HG02970 (cell line): ENCODE data around the gene PDE10A.
"Not testable (repeated sequence)": the region's sequence is repeated elsewhere in the genome, so short reads cannot be mapped to it uniquely, and the experiment has no call there.

Experiments
- ATAC-seq: cut with Tn5 transposase; IDR thresholded peaks from one replicate; pipeline ENCODE4 v1.9.1; 2021; ENCODE audit warnings: mild to moderate bottlenecking, moderate library complexity, moderate number of reproducible peaks; ENCODE audit not compliant: unreplicated experiment, low FRiP score

PDE10A gene

GRCh38 chr6:165497472-165497871 lies 165.6 kb downstream of the PDE10A start:
- no peak for ATAC-seq

DNA sequence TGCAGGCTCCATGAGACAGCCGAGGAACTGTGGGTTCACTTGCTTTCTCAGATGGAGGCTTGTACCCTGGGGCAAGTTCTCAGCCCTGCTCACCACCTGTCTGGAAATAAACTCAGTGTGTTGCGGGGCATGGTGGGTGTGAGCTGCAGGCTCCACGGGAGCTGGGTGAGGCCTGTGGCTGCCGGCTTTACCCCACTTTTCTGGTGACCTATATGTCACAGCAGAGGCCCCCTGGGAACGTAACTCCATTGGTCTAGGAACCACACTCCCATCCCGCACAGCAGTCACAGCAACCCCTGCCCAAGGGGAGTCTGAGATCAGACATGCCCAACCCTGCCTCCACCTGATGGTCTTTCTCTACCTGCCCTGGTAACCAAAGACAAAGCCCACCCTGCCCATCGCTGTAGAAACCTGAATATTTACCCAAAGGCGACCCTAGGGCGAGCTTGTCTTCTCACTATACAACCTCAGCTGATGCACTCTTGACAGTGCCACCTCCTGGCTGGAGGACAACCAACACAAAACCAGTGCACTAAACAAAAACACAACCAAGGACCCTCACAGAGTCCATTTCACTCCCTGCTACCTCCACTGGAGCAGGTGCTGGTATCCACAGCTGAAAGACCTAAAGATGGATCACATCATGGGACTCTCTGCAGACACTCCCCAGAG lies 174.3 kb downstream of the PDE10A start:
- ATAC-seq: no peak

- no peak for ATAC-seq
Measured at GRCh38 chr6:165487950-165488349, 175.1 kb downstream of the PDE10A start.

DNA sequence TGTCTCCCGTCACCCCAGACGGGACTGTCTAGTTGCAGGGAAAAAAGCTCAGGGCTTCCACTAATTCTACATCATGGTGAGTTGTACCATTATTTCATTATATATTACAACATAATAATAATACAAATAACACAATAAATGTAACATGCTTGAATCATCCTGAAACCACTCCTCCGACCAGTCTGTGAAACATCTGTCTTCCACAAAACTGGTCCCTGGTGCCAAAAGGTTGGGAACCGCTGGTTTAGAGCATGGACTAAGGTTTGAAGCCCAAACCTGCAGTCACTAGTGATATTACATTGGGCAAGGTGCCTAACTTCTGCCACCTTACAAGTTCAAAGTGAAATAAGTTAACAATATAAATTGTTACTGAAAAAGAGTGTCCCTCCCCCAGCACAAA lies 175.7 kb downstream of the PDE10A start:
- ATAC-seq: no peak

DNA sequence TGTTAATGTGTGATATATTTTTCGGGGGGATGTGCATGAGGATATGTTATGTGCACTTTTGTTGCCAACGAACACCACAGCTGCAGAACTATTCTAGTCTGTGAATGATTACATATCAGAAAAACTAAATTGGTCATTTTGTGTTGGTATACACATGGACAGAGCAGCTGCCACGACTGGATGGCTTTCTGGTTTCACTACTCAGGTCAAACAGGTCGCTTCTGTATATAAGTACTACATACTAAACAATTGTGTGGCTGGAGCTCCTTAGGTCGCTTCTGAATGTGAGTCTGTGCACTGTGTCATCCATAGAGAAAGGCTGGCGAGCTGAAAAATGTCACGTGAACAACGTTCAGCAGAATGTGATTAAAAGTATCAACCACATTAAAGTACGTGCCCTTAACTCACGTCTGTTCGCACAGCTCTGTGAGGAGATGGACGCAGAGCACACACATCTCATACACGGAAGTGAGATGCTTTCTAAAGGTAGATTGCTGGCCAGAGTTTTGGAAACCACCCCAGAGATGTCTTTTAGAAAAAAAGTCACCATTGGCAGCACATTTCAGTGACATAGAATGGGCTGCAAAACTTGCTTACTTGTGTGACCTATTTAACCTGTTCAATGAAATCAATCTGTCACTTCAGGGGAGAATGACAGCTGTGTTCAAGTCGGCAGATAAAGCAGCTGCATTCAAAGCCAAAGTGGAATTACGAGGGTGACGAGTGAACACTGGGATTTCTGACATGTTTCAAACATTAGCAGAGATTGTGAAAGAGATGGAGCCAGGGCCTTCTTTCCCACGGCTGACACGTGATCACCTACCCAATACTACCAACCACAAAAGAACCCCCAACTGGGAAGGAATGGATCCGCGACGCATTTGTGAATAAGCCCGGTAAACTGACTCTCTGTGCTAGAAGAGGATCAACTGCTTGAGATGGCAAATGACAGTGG lies 176.6 kb downstream of the PDE10A start:
- no peak for ATAC-seq

DNA sequence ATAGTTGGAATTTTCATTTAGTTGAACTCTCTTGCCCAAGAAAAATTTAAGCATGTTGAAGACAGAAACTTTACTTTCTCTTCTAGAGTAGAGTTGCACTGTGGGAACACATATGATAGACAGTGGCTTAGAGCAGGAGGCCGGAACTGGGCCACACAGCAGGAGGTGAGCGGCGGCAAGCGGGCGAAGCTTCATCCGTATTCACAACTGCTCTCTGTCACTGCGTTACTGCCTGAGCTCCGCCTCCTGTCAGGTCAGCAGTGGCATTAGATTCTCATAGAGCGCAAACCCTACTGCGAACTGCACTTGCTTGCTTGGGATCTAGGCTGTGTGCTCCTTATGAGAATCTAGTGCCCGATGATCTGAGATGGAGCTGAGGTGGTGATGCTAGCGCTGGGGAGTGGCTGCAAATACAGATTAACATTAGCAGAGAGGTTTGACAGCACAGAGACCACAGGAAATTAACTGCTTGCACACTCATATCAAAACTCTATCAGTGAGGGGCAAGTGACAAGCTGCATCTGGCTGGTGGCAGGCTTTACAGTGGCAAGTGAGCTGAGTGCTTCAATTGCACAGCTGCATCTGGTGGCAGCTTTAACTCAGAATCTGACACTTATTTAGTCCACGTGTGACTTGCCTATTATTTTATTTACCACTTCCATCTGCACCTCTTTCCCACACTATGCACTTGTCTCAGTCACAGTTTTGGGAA lies 178.7 kb downstream of the PDE10A start:
- ATAC-seq: no peak

DNA sequence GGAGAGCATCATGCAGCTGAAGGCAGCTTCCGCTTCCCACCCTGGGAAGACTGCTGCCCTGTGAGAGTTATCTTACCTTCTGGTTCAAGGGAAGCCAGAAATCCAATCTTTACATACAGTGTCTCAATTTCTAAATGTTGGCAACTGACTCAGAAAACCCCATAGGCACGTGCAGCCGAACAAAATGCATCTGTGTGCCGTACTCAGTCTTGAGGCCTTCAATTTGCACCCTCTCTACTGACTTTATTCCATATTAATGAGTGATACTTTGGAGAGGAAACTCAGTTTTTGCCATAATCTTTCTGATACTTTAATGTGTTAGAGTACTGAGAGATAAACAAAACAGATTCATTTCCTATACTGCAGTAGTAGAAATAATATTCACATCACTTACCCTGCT lies 181.1 kb downstream of the PDE10A start:
- ATAC-seq: no peak

GRCh38 chr6:165480916-165481315 lies 182.1 kb downstream of the PDE10A start:
- ATAC-seq: no peak

GRCh38 chr6:165478581-165478980 lies 184.5 kb downstream of the PDE10A start:
- no peak for ATAC-seq

- no peak for ATAC-seq
Measured at GRCh38 chr6:165469483-165469882, 193.6 kb downstream of the PDE10A start.

DNA sequence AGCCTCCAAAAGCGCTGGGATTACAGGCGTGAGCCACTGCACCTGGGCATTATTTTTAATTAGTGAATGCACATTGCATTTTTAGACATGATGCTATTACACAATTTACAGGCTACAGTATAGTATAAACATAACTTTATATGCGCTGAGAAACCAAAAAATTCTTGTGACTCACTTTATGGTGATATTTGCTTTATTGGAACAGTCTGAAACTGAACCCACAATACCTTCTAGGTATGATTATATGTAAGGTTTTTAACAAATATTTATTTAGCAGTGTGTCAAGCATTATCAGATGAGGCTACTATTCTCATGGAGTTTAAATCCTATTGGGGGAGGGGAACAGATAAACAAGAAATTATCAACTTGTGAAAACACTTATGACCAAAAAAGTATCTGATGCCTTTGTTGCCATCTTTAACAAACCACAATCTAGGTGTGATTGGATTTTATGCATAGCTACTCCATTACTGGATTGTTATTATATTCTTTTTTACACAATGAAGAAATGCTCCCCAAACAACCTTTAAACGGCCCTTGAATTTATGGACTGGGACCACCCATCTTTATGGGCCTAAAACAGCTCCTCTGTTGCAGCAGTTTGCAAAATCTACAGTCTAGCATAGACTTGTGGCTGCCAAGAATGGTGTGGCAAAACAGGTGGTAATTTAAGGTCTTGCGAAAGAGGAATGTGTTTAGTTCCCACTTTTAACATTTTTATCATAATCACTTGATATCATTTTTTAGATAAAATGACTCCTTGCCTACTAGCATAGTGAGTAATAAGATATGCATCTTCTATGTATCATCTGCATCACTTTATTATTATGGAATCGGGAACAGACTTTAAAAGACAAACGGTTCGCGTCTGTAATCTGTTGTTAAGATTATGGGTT lies 194.5 kb downstream of the PDE10A start:
- no peak for ATAC-seq

DNA sequence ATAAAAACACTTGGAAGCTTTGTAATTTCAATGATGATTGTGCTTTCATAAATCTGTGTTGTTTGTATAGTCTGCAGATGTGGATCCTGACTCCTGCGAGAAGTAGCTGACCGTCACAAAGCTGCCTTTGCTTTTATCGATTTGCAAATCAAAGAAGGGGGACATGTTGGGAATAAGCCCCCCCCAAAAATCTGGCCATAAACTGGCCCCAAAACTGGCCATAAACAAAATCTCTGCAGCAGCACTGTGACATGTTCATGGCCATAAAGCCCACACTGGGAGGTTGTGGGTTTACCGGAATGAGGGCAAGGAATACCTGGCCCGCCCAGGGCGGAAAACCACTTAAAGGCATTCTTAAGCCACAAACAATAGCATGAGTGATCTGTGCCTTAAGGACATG lies 199.5 kb downstream of the PDE10A start:
- ATAC-seq: not testable (repeated sequence)

GRCh38 chr6:165459605-165460301 lies 203.3 kb downstream of the PDE10A start:
- ATAC-seq: not testable (repeated sequence)

DNA sequence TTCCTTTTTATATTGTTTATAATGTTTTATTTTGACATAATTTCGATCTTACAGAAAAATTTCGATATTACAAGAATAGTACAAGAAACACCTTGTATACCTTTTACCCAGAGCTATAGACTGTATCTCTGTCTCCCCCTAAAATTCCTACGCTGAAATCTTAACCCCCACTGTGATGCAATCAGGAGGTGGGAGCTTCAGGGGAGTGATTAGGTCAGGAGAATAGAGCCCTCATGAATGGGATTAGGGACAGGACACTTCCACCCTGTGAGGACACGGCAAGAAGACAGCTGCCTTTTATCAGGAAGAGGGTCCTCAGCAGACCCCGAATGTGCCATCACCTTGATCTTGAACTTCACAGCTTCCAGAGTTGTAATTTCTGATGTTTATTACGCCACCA lies 204.9 kb downstream of the PDE10A start:
- no peak for ATAC-seq

DNA sequence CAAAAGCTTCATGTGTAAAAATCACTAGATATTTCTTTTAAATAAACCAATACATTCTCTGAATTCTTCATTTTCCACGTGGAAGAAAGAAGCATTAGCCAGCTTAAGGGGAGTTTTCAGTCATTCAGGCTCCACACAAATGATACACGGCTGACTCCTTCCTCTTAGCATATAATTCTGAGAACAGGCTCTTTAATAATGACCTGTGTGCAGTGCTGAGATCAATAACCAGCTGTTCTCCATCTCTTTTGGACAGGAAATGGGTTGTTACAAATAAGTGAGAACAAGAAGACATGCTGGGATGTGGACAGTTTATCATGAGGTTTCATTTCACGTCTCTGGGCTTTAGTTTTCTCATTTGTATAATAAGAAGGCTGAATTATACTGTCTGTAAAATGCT lies 206.8 kb downstream of the PDE10A start:
- ATAC-seq: no peak

- ATAC-seq: no peak
Measured at GRCh38 chr6:165455488-165455887, 207.6 kb downstream of the PDE10A start.

DNA sequence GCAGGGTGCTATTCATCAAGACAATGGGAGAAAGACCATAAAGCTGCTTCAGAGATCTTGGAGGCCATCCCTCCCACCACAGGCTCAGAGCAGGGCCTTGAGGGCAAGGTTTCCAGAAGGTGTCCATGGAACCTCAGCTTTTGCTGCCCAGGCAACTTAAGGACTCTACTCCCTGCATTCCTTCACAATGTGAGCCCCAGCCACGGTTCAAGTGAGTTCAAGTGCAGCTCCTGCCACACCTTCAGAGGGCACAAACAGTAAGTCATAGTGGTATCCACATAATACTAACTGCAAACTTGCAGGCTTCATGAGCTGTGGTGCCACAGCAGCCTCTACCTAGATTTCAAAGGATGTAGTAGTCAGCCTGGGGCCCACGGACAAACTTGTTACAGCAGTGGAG lies 209.6 kb downstream of the PDE10A start:
- ATAC-seq: no peak

DNA sequence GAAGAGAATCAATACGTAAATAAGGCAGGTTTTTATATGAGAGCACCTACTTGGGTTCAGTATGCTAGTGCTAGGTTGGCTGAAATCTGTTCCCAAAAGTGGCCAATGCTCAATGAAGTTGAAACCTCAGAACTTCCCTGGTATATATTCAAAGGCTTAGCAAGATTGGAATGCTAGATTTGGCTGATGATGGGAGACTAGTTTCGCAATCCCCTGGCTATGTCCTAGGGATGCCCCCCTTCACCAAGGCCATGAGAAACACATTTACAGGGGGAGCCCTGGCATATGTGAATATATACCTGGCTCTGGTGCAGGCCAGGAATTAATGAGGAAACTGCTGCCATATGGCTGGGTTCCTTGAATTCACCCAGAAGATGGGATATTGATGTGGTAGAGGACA lies 211.2 kb downstream of the PDE10A start:
- ATAC-seq: no peak

DNA sequence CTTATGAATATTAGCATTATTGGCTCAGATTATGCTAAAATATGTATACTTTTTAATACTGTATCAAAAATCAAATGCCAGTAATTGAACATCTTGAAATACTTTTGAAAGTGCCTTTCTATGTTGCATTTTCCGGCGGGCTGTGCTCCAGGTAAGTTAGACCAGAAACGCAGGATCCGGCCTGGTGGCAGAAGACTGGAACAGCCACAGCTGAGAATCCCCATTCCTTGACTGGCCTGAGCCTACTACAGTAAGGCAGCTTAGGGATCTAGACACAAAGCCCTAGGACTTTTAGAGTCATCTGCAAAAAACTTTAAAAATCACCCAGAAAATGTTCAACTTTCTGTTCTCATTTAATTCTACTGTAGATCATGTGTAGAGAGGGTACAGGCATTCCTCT lies 214.8 kb downstream of the PDE10A start:
- ATAC-seq: no peak

DNA sequence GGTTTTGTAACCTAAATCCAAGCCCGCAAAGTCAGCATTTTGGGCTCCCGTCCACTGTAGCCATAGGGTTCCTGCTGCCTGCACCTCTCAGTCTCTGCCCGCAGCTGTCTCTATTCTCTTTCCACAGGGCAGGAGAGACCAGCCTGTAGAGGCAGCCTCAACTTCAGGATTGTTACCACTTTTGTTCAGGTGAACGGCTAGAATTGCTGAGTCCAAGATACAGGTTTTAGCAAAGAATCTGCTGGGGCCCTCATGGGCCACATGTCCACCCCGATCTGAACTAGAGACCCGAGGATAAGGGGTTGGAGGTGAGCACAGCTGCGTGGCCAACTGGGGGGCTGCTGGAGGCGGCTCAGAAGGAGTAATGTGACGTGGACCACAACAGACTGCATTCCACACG lies 215.9 kb downstream of the PDE10A start:
- ATAC-seq: no peak
